ENCODE measurements around the gene GABBR2.

DNA sequence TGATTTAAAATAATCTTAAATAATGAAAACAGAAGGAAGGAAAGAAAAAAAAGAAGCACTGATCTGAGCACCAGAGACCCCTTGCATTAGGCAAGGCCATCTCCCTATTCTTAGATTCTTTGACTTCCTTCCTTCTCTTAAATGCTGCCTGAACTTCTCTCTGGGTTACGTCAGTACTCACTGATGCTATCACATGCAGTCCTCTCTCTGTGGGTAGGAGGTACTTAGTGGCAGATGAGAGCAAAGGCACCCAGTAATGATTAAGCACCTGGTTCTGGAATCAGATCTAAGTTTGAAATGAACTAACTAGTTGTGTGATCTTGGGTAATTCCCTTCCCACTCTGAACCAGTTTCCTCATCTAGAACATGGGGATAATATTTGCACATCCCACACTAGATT lies 343.0 kb downstream of the GABBR2 start:
- TF ChIP-seq CTCF (optimal IDR thresholded peaks at IDR 0.05 in 1 of 3, IDR thresholded peaks at IDR 0.05 in 1 of 3, conservative IDR thresholded peaks at IDR 0.05 in 1 of 3; ENCODE audit: extremely low read depth in 1 of 3, insufficient read depth in 2 of 3, low read length in 3 of 3): no peak
- no peak for TF ChIP-seq EZH2 (IDR thresholded peaks at IDR 0.05; ENCODE audit: low read length)
